ENCODE measurements around the gene PEAK1. TPM values are rescaled to one million over a fixed set of nuclear protein-coding genes. Genes with fewer than 3 reads are reported as not detected.

The PEAK1 gene
- total RNA-seq, 1 donor from 2014 or later: 34.2 TPM

DNA sequence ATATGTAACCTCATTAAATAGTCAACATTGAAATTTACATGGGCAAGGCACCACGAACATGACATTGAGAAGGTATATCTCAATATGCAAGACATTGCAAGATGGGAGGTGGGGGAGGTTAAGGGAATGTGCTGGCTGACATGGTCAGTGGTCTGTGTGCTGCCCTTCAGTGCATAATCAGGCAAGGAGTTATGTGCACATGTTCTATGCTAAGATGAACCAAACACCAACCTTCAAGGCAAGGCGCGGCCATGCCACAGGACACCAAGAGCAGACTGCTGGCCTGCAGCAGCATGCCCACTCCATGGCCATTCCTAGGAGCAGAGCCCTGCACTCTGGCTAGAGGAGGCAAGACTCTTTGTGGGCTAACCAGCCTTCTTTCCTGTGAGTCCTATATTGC lies 308.1 kb downstream of the PEAK1 start:
- intact Hi-C loops (cut with micrococcal nuclease): no loop called here

DNA sequence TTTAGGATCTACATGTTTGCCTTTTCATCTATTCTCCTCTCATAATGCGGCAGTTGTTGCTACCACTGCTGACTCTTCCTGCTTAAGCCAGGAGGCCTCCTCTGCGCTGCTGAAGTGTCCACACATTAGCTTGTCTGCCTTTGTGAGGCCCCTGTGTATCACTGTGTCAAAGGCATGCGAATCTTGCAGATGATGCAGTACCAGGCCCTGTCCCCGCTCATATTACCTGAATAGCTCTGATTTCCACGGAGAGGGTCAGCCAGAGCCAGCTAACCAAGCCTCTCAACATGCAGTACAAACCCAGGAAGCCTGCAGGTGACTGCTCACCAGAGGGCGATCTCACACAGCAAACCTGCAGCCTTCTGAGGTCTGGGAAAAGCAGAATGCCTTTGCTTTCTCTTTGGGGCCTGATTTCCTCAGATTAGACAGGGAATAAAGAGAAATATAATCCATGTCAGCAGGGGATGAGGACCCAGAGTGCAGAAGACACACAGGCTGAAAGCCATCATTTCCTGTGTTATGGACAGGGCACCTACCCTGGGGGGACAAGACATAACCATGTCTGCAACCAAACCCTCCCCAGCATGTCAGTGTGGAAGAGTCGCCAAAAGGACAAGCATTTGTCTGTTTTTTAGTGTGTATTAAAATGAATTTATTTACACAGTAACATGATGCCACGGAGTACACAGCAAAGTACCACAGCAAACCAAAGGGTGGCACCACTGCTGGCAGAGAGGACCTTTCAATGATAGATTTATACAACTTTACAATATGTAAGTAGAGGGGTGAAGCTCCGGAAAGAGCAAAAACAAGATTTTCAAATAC lies 312.2 kb downstream of the PEAK1 start:
- ATAC-seq (ENCODE audit: low read depth): peak; percentile 60
- Mint-ChIP-seq H3K4me3 (no peak overlapping the region), H3K9me3 (no peaks in the 10 kb centered on the region), H3K27me3 (no peaks in the 10 kb centered on the region), H3K27ac (no peak overlapping the region), H3K4me1 (peaks cover 9% of the 10 kb centered on the region), H3K36me3 (ENCODE audit: low read depth) (peaks cover 1% of the 10 kb centered on the region)
- intact Hi-C loops (cut with micrococcal nuclease): loop anchor here (1.0 kb wide), 2 partner anchors 390 to 436 kb away; no protein-coding TSS in a partner anchor
- POLR2A ChIA-PET: interaction anchor here (0.5 to 0.6 kb wide), 2 partner anchors 25 to 390 kb away, joined by 3 to 4 read pairs; no protein-coding TSS in a partner anchor
- no peak for DNase-seq
- CTCF ChIA-PET: interaction anchor here (0.6 to 5.5 kb wide), 13 partner anchors 10 to 436 kb away, joined by 3 to 59 read pairs (median 4); partner anchors contain the start of gene TSPAN3
- TF ChIP-seq CTCF (IDR thresholded peaks at IDR 0.05): no peak

More for the DNA sequence above, 308.1 kb downstream of the PEAK1 start:
- peaks cover 24% of the 10 kb centered on the region for H3K36me3 Mint-ChIP-seq (ENCODE audit: low read depth)
- TF ChIP-seq CTCF (IDR thresholded peaks at IDR 0.05): no peak
- ATAC-seq (ENCODE audit: low read depth): no peak
- CTCF ChIA-PET: interaction anchor here (2.2 kb wide), 1 partner anchor 432 kb away, joined by 23 read pairs; no protein-coding TSS in a partner anchor
- no peaks in the 10 kb centered on the region for H3K27me3 Mint-ChIP-seq
- no peaks in the 10 kb centered on the region for H3K9me3 Mint-ChIP-seq
- no peak overlapping the region for H3K27ac Mint-ChIP-seq
- DNase-seq: no peak
- peaks cover 9% of the 10 kb centered on the region for H3K4me1 Mint-ChIP-seq
- POLR2A ChIA-PET: no interaction called here
- H3K4me3 Mint-ChIP-seq: no peak overlapping the region

DNA sequence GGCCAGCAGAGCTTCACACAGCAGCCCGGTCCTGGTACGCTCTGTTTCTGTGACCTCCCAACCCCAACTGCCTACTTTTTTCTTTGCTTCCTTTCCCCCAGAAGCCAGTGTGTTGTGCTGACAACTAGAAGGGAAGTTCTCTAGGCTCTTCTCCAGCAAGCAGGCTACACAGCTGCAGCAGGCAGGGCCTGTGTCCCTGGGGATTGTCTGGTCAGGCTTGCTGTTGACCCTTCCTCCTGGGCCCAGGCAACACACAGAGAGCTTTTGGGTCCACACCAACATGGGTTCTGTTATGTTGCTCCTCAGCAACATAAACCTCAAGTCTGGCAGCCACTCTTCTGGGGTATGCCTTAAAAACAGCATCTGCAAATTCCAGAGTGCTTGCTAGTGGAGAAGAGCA lies 312.8 kb downstream of the PEAK1 start:
- ChIA-PET POLR2A (interaction anchor here (0.6 kb wide), 1 partner anchor 24 kb away, joined by 4 read pairs; no protein-coding TSS in a partner anchor), CTCF (interaction anchor here (0.6 to 5.5 kb wide), 11 partner anchors 9 to 436 kb away, joined by 3 to 59 read pairs (median 3); partner anchors contain the start of gene TSPAN3)
- H3K27ac Mint-ChIP-seq: no peak overlapping the region
- peaks cover 9% of the 10 kb centered on the region for H3K4me1 Mint-ChIP-seq
- no peak for TF ChIP-seq CTCF (IDR thresholded peaks at IDR 0.05)
- H3K4me3 Mint-ChIP-seq: no peak overlapping the region
- DNase-seq (no peak), ATAC-seq (ENCODE audit: low read depth) (no peak)
- intact Hi-C loops (cut with micrococcal nuclease): loop anchor here (1.0 kb wide), 2 partner anchors 390 to 436 kb away; no protein-coding TSS in a partner anchor
- H3K27me3 Mint-ChIP-seq: no peaks in the 10 kb centered on the region
- no peaks in the 10 kb centered on the region for H3K9me3 Mint-ChIP-seq
- no peaks in the 10 kb centered on the region for H3K36me3 Mint-ChIP-seq (ENCODE audit: low read depth)

- intact Hi-C loops (cut with micrococcal nuclease): no loop called here
- Mint-ChIP-seq H3K27ac (no peak overlapping the region), H3K36me3 (ENCODE audit: low read depth) (no peaks in the 10 kb centered on the region), H3K27me3 (no peaks in the 10 kb centered on the region), H3K4me1 (peaks cover 21% of the 10 kb centered on the region), H3K4me3 (no peak overlapping the region), H3K9me3 (no peaks in the 10 kb centered on the region)
- ATAC-seq (ENCODE audit: low read depth) (no peak), DNase-seq (no peak)
- ChIA-PET CTCF (interaction anchor here (1.1 to 5.5 kb wide), 5 partner anchors 14 to 439 kb away, joined by 3 to 59 read pairs (median 6); no protein-coding TSS in a partner anchor), POLR2A (interaction anchor here (1.1 kb wide), 1 partner anchor 17 kb away, joined by 3 read pairs; no protein-coding TSS in a partner anchor)
- TF ChIP-seq CTCF (IDR thresholded peaks at IDR 0.05): no peak
Observed at GRCh38 chr15:77104155-77104554, 315.7 kb downstream of the PEAK1 start.
